ENCODE measurements around the gene MYOD1.

The MYOD1 gene

DNA sequence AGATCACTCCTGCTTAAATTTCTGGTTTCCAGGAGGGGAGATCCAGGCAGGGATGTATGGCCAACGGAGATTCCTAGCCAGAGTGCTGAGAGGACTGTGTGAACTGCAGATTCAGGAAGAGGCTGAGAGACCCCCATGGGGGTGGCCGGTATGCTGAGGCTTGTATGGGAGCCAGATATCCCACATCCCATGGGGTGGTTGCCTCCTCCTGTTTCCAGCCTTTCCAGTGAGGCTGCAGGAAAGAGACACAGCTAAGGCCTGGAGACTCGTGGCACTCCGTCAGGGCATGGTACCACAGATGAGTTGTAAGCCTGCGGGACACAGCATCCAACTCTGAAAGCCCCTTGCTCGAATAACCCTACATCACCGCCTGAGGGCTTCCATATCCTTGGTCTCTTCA is 1.4 kb upstream of the MYOD1 start:
- Mint-ChIP-seq H3K27ac (no peak overlapping the region), H3K27me3 (ENCODE audit: low read depth) (peaks cover 40% of the 10 kb centered on the region), H3K4me3 (no peak overlapping the region), H3K4me1 (ENCODE audit: low read depth) (no peaks in the 10 kb centered on the region), H3K36me3 (ENCODE audit: low read depth) (no peaks in the 10 kb centered on the region), H3K9me3 (no peaks in the 10 kb centered on the region)
- no peak for DNase-seq (ENCODE audit: low spot score)

DNA sequence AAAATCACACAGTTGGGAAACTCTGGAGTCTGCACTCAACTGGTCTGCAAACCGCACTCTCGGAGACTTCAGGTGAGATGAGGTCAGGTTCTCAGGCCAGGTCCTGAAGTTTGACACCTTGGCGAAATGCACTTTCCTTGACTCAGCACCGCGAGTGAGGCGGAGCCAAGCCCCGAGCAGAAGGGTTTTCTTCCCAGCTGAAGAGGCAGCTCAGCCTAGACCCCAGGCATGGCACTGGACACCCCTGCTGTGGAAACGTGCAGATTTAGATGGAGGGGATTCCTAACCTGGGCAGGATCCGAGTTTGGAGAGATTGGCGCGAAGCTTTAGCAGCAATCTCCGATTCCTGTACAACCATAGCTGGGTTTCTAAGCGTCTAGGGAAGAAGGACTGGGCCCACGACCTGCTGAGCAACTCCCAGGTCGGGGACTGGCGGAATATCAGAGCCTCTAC is 835 bp upstream of the MYOD1 start:
- Mint-ChIP-seq H3K9me3 (no peaks in the 10 kb centered on the region), H3K27ac (no peak overlapping the region), H3K36me3 (ENCODE audit: low read depth) (no peaks in the 10 kb centered on the region), H3K27me3 (ENCODE audit: low read depth) (peaks cover 42% of the 10 kb centered on the region), H3K4me1 (ENCODE audit: low read depth) (no peaks in the 10 kb centered on the region), H3K4me3 (no peak overlapping the region)
- DNase-seq (ENCODE audit: low spot score), result no peak

DNA sequence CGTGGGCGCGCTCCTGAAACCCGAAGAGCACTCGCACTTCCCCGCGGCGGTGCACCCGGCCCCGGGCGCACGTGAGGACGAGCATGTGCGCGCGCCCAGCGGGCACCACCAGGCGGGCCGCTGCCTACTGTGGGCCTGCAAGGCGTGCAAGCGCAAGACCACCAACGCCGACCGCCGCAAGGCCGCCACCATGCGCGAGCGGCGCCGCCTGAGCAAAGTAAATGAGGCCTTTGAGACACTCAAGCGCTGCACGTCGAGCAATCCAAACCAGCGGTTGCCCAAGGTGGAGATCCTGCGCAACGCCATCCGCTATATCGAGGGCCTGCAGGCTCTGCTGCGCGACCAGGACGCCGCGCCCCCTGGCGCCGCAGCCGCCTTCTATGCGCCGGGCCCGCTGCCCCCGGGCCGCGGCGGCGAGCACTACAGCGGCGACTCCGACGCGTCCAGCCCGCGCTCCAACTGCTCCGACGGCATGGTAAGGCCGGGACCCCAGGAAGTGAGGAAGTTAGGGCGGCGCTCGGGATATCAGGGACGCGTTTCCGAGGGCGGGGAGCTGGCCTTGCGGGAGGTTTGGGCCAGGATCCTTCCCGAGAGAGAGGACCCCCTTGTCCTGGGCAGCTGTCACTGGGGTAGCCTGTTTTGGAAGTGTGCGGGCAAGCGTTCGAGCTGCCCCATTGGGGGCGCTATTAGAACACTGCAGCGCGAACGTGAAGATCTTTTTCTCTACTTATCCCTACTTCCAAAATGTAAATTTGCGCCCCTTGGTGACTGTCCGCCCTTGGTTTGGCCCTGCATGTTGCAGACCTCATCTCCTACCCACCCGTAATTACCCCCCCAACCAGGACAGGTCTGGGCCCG is 796 bp downstream of the MYOD1 start:
- Mint-ChIP-seq H3K9me3 (no peaks in the 10 kb centered on the region), H3K4me3 (no peak overlapping the region), H3K36me3 (ENCODE audit: low read depth) (no peaks in the 10 kb centered on the region), H3K27me3 (ENCODE audit: low read depth) (peaks cover 47% of the 10 kb centered on the region), H3K27ac (no peak overlapping the region), H3K4me1 (ENCODE audit: low read depth) (no peaks in the 10 kb centered on the region)
- no peak for DNase-seq (ENCODE audit: low spot score)

DNA sequence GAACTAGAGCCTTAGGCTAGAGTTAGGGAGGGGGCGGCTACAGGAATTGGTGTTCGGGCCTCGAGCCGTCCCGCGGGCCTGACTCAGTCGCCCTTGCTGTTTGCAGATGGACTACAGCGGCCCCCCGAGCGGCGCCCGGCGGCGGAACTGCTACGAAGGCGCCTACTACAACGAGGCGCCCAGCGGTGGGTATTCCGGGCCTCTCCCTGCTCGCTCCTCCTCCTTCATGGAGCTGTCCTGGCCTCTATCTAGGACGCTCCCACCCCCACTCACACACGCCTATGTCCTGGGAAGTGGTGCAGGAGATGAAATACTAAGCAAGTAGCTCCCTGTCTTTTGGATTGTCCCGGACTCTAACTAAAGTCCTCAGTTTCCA is 1.4 kb downstream of the MYOD1 start:
- no peak for DNase-seq (ENCODE audit: low spot score)
- Mint-ChIP-seq H3K9me3 (no peaks in the 10 kb centered on the region), H3K27me3 (ENCODE audit: low read depth) (peaks cover 49% of the 10 kb centered on the region), H3K36me3 (ENCODE audit: low read depth) (no peaks in the 10 kb centered on the region), H3K4me1 (ENCODE audit: low read depth) (no peaks in the 10 kb centered on the region), H3K4me3 (no peak overlapping the region), H3K27ac (no peak overlapping the region)

DNA sequence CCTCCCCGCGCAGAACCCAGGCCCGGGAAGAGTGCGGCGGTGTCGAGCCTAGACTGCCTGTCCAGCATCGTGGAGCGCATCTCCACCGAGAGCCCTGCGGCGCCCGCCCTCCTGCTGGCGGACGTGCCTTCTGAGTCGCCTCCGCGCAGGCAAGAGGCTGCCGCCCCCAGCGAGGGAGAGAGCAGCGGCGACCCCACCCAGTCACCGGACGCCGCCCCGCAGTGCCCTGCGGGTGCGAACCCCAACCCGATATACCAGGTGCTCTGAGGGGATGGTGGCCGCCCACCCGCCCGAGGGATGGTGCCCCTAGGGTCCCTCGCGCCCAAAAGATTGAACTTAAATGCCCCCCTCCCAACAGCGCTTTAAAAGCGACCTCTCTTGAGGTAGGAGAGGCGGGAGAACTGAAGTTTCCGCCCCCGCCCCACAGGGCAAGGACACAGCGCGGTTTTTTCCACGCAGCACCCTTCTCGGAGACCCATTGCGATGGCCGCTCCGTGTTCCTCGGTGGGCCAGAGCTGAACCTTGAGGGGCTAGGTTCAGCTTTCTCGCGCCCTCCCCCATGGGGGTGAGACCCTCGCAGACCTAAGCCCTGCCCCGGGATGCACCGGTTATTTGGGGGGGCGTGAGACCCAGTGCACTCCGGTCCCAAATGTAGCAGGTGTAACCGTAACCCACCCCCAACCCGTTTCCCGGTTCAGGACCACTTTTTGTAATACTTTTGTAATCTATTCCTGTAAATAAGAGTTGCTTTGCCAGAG is 2.0 kb downstream of the MYOD1 start:
- H3K27ac Mint-ChIP-seq, result no peak overlapping the region
- no peak overlapping the region for H3K4me3 Mint-ChIP-seq
- no peak for DNase-seq (ENCODE audit: low spot score)
- no peaks in the 10 kb centered on the region for H3K9me3 Mint-ChIP-seq
- H3K36me3 Mint-ChIP-seq (ENCODE audit: low read depth), result no peaks in the 10 kb centered on the region
- H3K27me3 Mint-ChIP-seq (ENCODE audit: low read depth), result peaks cover 51% of the 10 kb centered on the region
- no peaks in the 10 kb centered on the region for H3K4me1 Mint-ChIP-seq (ENCODE audit: low read depth)

DNA sequence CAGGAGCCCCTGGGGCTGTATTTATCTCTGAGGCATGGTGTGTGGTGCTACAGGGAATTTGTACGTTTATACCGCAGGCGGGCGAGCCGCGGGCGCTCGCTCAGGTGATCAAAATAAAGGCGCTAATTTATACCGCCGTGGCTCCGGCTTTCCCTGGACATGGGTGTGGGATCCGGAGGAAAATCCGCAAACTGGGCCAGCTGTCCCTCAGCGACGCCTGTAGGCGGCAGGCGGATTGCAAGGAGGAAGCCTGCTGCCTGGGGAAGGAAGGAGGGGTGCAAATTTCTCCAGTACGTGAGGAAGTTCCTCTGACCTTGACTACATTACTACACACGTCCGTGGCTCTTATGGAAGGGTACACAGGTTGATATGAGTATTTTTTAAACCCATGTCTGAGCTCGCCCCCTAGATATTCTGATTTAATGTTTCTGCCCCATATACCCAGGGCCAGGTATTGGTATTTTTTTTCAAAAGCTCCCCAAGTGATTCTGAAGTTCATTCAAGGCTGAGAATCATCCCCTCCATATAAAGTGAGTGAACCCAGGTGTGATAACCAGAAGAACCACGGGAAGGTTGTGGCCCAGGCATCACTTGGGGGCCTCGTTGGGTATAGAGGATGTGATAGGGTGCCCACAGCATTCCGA is 2.8 kb downstream of the MYOD1 start:
- Mint-ChIP-seq H3K9me3 (no peaks in the 10 kb centered on the region), H3K36me3 (ENCODE audit: low read depth) (no peaks in the 10 kb centered on the region), H3K27ac (no peak overlapping the region), H3K27me3 (ENCODE audit: low read depth) (peaks cover 52% of the 10 kb centered on the region), H3K4me1 (ENCODE audit: low read depth) (no peaks in the 10 kb centered on the region), H3K4me3 (no peak overlapping the region)
- no peak for DNase-seq (ENCODE audit: low spot score)

DNA sequence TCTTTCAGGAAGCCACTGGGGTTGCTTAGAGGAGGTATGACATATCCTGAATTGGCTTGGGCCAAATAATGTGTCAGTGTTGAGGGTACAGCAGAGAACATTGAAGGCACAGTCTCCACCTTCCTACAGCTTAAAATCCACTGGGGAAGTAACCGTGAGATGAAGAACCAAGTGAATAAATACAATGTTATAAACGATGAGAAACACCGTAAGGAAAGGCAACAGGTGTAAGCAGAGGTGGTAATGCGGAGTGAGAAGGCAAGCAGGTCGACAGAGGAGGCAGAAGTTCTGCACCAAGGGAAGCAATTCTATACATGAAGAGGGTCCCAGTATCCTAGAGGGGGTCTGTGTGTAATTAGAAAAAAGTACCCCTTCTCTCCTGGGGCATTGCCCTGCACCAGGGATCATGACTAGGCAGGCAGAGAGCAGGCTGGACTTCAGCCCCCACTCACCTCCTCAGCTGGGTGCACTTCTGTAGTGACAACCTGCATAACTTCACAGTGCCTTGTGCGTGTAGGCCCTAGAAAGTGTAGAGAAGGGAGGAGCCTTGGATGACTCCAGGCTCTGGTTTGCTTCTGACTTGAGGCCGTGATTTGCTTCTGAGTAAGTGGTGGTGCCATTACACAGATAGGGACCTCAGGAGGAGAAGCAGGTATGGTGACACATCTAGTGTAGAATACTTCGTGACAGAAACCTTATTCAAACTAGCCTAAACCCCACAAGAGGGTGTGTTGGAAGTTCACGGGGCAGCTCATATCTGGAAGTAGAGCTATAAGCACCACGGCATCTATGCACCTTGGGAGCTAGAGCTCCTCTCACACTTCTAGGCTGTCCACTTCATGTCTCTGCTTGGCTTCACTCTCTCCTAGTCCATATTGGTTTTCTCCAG is 4.9 kb downstream of the MYOD1 start:
- H3K4me1 Mint-ChIP-seq (ENCODE audit: low read depth), result no peaks in the 10 kb centered on the region
- no peak overlapping the region for H3K4me3 Mint-ChIP-seq
- no peak for DNase-seq (ENCODE audit: low spot score)
- no peaks in the 10 kb centered on the region for H3K36me3 Mint-ChIP-seq (ENCODE audit: low read depth)
- H3K27me3 Mint-ChIP-seq (ENCODE audit: low read depth), result peaks cover 60% of the 10 kb centered on the region
- no peaks in the 10 kb centered on the region for H3K9me3 Mint-ChIP-seq
- H3K27ac Mint-ChIP-seq, result no peak overlapping the region

DNA sequence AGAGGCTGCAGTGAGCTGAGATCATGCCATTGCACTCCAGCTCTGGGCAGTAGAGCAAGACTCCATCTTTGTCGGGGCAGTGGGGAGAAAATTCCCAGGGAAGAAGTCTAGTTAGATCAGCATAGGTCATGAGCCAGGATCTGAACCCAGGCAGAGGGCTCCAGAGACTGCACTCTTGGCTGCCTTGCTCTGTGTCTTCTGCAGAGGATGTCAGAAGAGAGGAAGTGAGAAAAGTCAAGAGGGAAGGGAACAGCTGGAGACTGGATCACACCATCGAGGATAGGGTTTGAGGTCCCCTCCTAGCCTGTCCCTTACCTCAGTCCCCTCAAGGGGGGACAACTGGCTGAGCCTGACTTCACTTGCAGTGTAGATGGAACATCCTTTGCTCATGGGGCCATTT is 5.8 kb downstream of the MYOD1 start:
- no peaks in the 10 kb centered on the region for H3K4me1 Mint-ChIP-seq (ENCODE audit: low read depth)
- no peak for DNase-seq (ENCODE audit: low spot score)
- H3K36me3 Mint-ChIP-seq (ENCODE audit: low read depth), result no peaks in the 10 kb centered on the region
- H3K27ac Mint-ChIP-seq, result no peak overlapping the region
- peaks cover 61% of the 10 kb centered on the region for H3K27me3 Mint-ChIP-seq (ENCODE audit: low read depth)
- no peak overlapping the region for H3K4me3 Mint-ChIP-seq
- no peaks in the 10 kb centered on the region for H3K9me3 Mint-ChIP-seq

DNA sequence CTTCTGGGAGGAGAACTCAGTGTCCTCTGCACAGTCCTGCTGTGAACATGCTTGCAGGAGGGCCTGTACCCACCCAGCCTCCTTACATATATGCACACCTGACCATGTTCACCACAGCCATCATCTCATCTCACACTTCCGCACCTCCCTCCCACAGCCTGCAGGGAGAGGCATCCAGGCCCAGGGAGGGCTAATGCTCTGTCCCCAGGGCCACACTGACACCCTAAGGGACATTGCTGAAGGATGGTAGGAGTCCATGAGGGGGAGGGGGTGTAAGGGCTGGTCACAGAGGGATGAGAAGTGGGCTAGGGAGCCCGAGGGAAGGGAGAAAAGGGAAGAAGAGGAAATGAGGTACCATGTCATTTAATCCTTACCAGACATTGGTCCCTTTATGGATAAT is 10.8 kb downstream of the MYOD1 start:
- Mint-ChIP-seq H3K27me3 (ENCODE audit: low read depth) (peaks cover 57% of the 10 kb centered on the region), H3K36me3 (ENCODE audit: low read depth) (no peaks in the 10 kb centered on the region), H3K4me1 (ENCODE audit: low read depth) (peaks cover 3% of the 10 kb centered on the region), H3K4me3 (no peak overlapping the region), H3K27ac (no peak overlapping the region), H3K9me3 (no peaks in the 10 kb centered on the region)
- DNase-seq (ENCODE audit: low spot score), result no peak

DNA sequence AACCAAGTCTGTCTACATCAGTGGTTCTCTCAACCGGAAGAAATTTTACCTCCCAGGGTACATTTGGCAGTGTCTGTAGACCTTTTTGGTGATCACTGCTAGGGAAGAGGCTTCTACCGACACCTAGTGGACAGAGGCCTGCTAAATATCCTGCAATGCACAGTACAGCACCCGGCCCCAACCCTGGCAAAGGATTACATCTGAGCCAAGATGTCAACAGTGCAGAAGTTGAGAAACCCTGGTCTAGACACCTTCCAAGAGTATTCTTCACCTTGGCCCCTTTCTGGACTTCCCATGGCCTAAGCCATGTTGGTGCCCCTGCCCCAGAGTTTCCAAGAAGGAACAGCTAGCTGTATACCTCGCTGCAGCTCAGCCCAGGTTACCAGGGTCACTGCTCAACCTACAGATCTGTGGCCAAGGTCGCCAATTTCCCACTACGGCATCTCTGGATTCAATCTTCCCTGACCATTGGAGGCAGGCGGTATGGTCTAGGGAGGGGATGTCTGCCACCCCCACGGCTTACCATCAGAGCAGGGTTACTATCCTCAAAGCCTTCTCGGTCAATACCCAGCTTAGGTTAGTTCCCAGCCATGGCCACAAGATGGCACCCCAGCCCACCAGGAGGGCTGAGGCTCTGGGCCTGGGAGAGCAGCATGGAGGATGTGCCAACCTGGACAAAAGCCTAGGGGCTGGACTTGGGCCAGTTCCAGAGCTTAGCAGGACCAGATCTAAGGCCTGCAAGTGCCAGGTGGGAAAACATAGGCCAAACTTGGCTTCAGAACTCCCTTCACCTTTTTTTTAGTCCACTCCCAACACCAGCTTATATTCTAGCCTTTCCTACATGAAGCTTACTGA is 11.5 kb downstream of the MYOD1 start:
- DNase-seq (ENCODE audit: low spot score), result peak; percentile 54

DNA sequence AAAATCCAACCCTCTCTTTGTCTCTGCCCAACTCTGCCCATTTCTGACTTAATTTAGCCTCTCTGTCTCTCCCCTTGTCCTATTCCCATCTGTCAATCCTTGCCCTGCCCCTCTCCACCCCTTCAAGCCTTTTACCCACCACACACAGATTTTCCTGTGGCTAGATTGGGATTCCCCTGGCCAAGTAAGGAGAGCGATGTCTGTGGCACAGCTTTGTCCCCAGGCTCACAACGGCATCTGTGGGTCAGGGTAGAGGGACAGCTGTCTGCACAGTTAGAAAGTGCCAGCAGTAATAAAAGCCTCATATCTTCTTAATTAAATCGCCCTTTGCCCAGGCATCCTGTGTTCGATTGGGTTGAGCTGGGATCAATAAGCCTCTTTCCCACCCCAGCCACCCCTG is 13.9 kb downstream of the MYOD1 start:
- Mint-ChIP-seq H3K27ac (no peak overlapping the region), H3K4me1 (ENCODE audit: low read depth) (peaks cover 3% of the 10 kb centered on the region), H3K9me3 (no peaks in the 10 kb centered on the region), H3K27me3 (ENCODE audit: low read depth) (peaks cover 59% of the 10 kb centered on the region), H3K36me3 (ENCODE audit: low read depth) (no peaks in the 10 kb centered on the region), H3K4me3 (no peak overlapping the region)
- DNase-seq (ENCODE audit: low spot score), result no peak

More for the DNA sequence above, 11.5 kb downstream of the MYOD1 start:
- Mint-ChIP-seq H3K9me3 (no peaks in the 10 kb centered on the region), H3K27ac (no peak overlapping the region), H3K27me3 (ENCODE audit: low read depth) (peaks cover 55% of the 10 kb centered on the region), H3K36me3 (ENCODE audit: low read depth) (no peaks in the 10 kb centered on the region), H3K4me3 (no peak overlapping the region), H3K4me1 (ENCODE audit: low read depth) (peaks cover 3% of the 10 kb centered on the region)

DNA sequence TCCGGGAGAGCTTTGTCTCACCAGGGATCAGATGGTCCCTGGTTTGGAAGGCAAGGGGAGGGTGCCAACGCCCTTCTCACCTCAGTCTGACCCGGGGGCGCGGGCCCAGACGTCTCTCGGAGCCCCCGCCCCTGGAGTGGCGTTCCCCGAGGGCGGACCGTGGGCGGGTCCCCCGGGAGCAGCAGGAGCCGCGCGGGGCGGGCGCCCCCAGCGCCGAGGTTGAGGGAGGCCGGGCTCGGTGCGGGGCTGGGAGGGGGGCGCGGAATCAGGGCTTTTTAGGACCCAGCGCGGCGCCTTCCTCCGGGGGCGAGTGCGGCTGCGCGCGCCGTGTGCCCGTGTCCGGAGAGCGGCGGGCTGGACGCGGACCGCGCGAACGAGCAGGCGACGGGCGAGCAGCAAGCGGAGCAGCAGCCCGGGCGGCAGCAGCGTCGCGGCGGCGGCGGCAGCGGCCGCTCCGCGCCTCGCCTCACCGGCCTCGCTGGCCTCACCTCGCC is 15.1 kb downstream of the MYOD1 start, which contains the start of gene KCNC1:
KCNC1 (plus strand) TSS at position 364 of the 494 bp plus-strand sequence. CDS start 1,222 bp downstream, outside the sequence.
- Mint-ChIP-seq H3K4me3 (peak within 1 kb of the TSS; percentile 56), H3K27me3 (ENCODE audit: low read depth) (peaks cover 51% of the 10 kb centered on the region), H3K27ac (no peak within 1 kb of the TSS), H3K36me3 (ENCODE audit: low read depth) (no peaks in the 10 kb centered on the region), H3K4me1 (ENCODE audit: low read depth) (peaks cover 3% of the 10 kb centered on the region), H3K9me3 (no peaks in the 10 kb centered on the region)
- no peak for DNase-seq (ENCODE audit: low spot score)
